Parathyroid adenoma (tissue), 2 donors: ENCODE measurements around the gene SUN1.
"Not testable (repeated sequence)": the region's sequence is repeated elsewhere in the genome, so short reads cannot be mapped to it uniquely, and the experiment has no call there.

Experiments
- H2AFZ ChIP-seq: fragments of 300-600 bp; sonication (generic); one replicate; pipeline ENCODE4 v1.7.0; 2017; ENCODE audit warnings: antibody characterized with exemption, mild to moderate bottlenecking
- H3K27ac ChIP-seq: fragments of 300-600 bp; sonication (generic); one replicate; pipeline ENCODE4 v1.7.0; 2017
- H3K27me3 ChIP-seq: fragments of 300-600 bp; sonication (generic); one replicate; pipeline ENCODE4 v1.7.0; 2017; ENCODE audit warnings: low read length; ENCODE audit not compliant: control insufficient read depth, insufficient read depth
- H3K36me3 ChIP-seq: fragments of 300-600 bp; sonication (generic); one replicate; pipeline ENCODE4 v1.7.0; 2017; ENCODE audit warnings: low read length; ENCODE audit not compliant: control insufficient read depth, insufficient read depth
- H3K4me1 ChIP-seq: fragments of 300-600 bp; sonication (generic); one replicate; pipeline ENCODE4 v1.7.0; 2017; ENCODE audit warnings: control low read depth
- H3K4me2 ChIP-seq: fragments of 300-600 bp; sonication (generic); one replicate; pipeline ENCODE4 v1.7.0; 2017; ENCODE audit warnings: low read length
- H3K4me3 ChIP-seq: fragments of 300-600 bp; sonication (generic); one replicate; pipeline ENCODE4 v1.7.0; 2017; ENCODE audit warnings: low read depth, low read length
- H3K79me2 ChIP-seq: fragments of 300-600 bp; sonication (generic); one replicate; pipeline ENCODE4 v1.7.0; 2017; ENCODE audit warnings: control low read depth
- H3K9ac ChIP-seq: fragments of 300-600 bp; sonication (generic); one replicate; pipeline ENCODE4 v1.7.0; 2017; ENCODE audit warnings: mild to moderate bottlenecking
- H3K9me3 ChIP-seq: fragments of 300-600 bp; sonication (generic); one replicate; pipeline ENCODE4 v1.7.0; 2017; ENCODE audit warnings: low read length; ENCODE audit not compliant: control insufficient read depth
- TF ChIP-seq, protein P1 (sequence below): fragments of 300-600 bp; sonication (generic); IDR thresholded peaks from one replicate; pipeline ENCODE4 v1.7.0; 2017; ENCODE audit warnings: antibody characterized with exemption, mild to moderate bottlenecking
- donor health status: primary hyperparathyroidism.

SUN1 gene

DNA sequence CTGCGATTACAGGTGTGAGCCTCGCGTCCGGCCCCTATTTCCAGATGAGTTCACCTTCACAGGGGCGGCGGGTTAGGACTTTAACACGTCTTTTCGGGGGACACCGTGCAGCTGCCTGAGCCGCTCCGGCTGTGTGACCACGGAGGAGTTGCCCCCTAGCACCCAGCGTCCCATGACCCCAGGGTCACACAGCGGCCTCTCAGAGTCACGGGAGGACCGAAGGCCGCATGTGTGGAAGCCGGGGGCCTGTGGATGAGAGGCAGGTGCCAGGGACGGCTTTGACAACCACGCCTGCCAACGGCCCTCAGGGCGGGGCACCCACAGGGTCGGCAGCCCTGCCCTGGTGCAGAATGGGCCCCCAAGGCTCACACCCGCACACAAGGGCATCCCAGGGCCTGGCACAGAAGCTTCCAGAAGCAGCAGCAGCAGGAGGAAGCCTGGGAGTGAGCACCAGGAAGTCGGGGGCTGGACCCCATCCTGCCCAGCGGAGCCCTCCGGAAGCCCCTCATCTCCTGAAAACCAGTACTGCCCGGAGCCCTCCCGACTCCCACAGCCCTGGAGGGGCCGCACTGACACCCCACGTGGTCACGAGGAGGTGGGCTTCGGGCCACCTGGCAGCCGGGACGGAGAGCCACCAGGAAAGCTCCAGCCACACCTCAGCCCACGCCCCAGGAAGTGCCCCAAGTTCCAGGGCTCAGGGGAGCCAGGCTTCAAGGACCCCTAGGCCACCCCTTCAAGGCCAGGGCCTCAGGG lies 89.5 kb downstream of the SUN1 start:
- Histone ChIP-seq H3K4me3 (no peak overlapping the region), H3K27me3 (no peaks in the 10 kb centered on the region), H2AFZ (no peak overlapping the region), H3K9me3 (no peaks in the 10 kb centered on the region), H3K4me1 (no peaks in the 10 kb centered on the region), H3K36me3 (no peaks in the 10 kb centered on the region), H3K9ac (no peak overlapping the region), H3K4me2 (no peak overlapping the region), H3K79me2 (no peaks in the 10 kb centered on the region), H3K27ac (no peak overlapping the region)
- TF ChIP-seq, protein P1, sequence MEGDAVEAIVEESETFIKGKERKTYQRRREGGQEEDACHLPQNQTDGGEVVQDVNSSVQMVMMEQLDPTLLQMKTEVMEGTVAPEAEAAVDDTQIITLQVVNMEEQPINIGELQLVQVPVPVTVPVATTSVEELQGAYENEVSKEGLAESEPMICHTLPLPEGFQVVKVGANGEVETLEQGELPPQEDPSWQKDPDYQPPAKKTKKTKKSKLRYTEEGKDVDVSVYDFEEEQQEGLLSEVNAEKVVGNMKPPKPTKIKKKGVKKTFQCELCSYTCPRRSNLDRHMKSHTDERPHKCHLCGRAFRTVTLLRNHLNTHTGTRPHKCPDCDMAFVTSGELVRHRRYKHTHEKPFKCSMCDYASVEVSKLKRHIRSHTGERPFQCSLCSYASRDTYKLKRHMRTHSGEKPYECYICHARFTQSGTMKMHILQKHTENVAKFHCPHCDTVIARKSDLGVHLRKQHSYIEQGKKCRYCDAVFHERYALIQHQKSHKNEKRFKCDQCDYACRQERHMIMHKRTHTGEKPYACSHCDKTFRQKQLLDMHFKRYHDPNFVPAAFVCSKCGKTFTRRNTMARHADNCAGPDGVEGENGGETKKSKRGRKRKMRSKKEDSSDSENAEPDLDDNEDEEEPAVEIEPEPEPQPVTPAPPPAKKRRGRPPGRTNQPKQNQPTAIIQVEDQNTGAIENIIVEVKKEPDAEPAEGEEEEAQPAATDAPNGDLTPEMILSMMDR = no peak

- Histone ChIP-seq H3K79me2 (peaks cover 2% of the 10 kb centered on the region), H3K4me1 (no peaks in the 10 kb centered on the region), H3K4me2 (no peak overlapping the region), H2AFZ (no peak overlapping the region), H3K36me3 (no peaks in the 10 kb centered on the region), H3K27me3 (no peaks in the 10 kb centered on the region), H3K9ac (no peak overlapping the region), H3K4me3 (no peak overlapping the region), H3K9me3 (no peaks in the 10 kb centered on the region), H3K27ac (no peak overlapping the region)
- TF ChIP-seq, protein P1 = no peak
Observed at GRCh38 chr7:922334-923107, 90.2 kb downstream of the SUN1 start.

GRCh38 chr7:923108-924041 lies 91.1 kb downstream of the SUN1 start:
- no peaks in the 10 kb centered on the region for H3K27me3 ChIP-seq
- no peak overlapping the region for H2AFZ ChIP-seq
- H3K4me2 ChIP-seq = no peak overlapping the region
- H3K36me3 ChIP-seq = no peaks in the 10 kb centered on the region
- H3K4me1 ChIP-seq = no peaks in the 10 kb centered on the region
- TF ChIP-seq, protein P1 = no peak
- H3K79me2 ChIP-seq = peaks cover 2% of the 10 kb centered on the region
- H3K27ac ChIP-seq = no peak overlapping the region
- H3K4me3 ChIP-seq = no peak overlapping the region
- no peak overlapping the region for H3K9ac ChIP-seq
- no peaks in the 10 kb centered on the region for H3K9me3 ChIP-seq

- not testable (repeated sequence) for H3K9me3 ChIP-seq, H2AFZ ChIP-seq, H3K9ac ChIP-seq, H3K4me2 ChIP-seq, H3K27ac ChIP-seq, H3K79me2 ChIP-seq, H3K4me3 ChIP-seq, H3K27me3 ChIP-seq, H3K36me3 ChIP-seq, H3K4me1 ChIP-seq
Observed at GRCh38 chr7:924042-924441, 91.8 kb downstream of the SUN1 start.
